ENCODE results near the gene NEDD4.
"Not testable (repeated sequence)": the region's sequence is repeated elsewhere in the genome, so short reads cannot be mapped to it uniquely, and the experiment has no call there.

Gene NEDD4

GRCh38 chr15:56003777-56004176, 10.4 kb upstream of the NEDD4 start:
- not testable (repeated sequence) for DNase-seq

GRCh38 chr15:56003277-56003676, 9.9 kb upstream of the NEDD4 start:
- not testable (repeated sequence) for DNase-seq

GRCh38 chr15:56001471-56002078, 8.2 kb upstream of the NEDD4 start:
- DNase-seq = no peak

GRCh38 chr15:55999658-56000057, 6.2 kb upstream of the NEDD4 start:
- DNase-seq = no peak

- no peak for DNase-seq
Observed at GRCh38 chr15:55998478-55998877, 5.1 kb upstream of the NEDD4 start.

GRCh38 chr15:55993804-55994560, 570 bp upstream of the NEDD4 start:
- no peak for DNase-seq

GRCh38 chr15:55992769-55993110, 672 bp downstream of the NEDD4 start:
- no peak for DNase-seq

GRCh38 chr15:55991802-55992768, 1.3 kb downstream of the NEDD4 start:
- DNase-seq = no peak

- no peak for DNase-seq
Observed at GRCh38 chr15:55990998-55991397, 2.4 kb downstream of the NEDD4 start.

- no peak for DNase-seq
Observed at GRCh38 chr15:55990516-55990915, 2.9 kb downstream of the NEDD4 start.

GRCh38 chr15:55989383-55989782, 4.0 kb downstream of the NEDD4 start:
- no peak for DNase-seq

GRCh38 chr15:55981582-55982249, 11.7 kb downstream of the NEDD4 start:
- no peak for DNase-seq

GRCh38 chr15:55980511-55980910, 12.9 kb downstream of the NEDD4 start:
- DNase-seq = no peak

- no peak for DNase-seq
Observed at GRCh38 chr15:55977231-55977630, 16.2 kb downstream of the NEDD4 start.

GRCh38 chr15:55970286-55970685, 23.1 kb downstream of the NEDD4 start:
- DNase-seq = no peak

GRCh38 chr15:55969582-55969981, 23.8 kb downstream of the NEDD4 start:
- no peak for DNase-seq

- DNase-seq = no peak
Observed at GRCh38 chr15:55968923-55969322, 24.5 kb downstream of the NEDD4 start.

- no peak for DNase-seq
Observed at GRCh38 chr15:55965091-55965490, 28.3 kb downstream of the NEDD4 start.

GRCh38 chr15:55960946-55961345, 32.5 kb downstream of the NEDD4 start:
- no peak for DNase-seq

GRCh38 chr15:55959744-55960447, 33.5 kb downstream of the NEDD4 start:
- no peak for DNase-seq

- DNase-seq = no peak
Observed at GRCh38 chr15:55958349-55958748, 35.1 kb downstream of the NEDD4 start.

GRCh38 chr15:55954862-55955605, 38.4 kb downstream of the NEDD4 start:
- DNase-seq = no peak
